ENCODE results near the gene RBMS1. TPM values are rescaled to one million over a fixed set of nuclear protein-coding genes. Genes with fewer than 3 reads are reported as not detected.

Gene RBMS1
- total RNA-seq, 6 experiments from 2014 or later = 8.5 to 21.4 (median 14.3) TPM

GRCh38 chr2:160507046-160507407 is 13.4 kb upstream of the RBMS1 start:
- WGBS (ENCODE audit: insufficient coverage, low coverage, low lambda C conversion rate, missing lambda C conversion rate) = 60% methylated on average over 3 of the region's 3 CpGs
- no peak for DNase-seq
- no peak for ATAC-seq
- Histone ChIP-seq H3K27ac (no peak overlapping the region), H3K4me3 (no peak overlapping the region), H3K27me3 (no peaks in the 10 kb centered on the region), H3K36me3 (no peaks in the 10 kb centered on the region), H3K4me1 (no peaks in the 10 kb centered on the region), H3K9me3 (no peaks in the 10 kb centered on the region)
- intact Hi-C loops (cut with DNase I) = no loop called here
- TF ChIP-seq CTCF (IDR thresholded peaks at IDR 0.05) = no peak

- H3K36me3 ChIP-seq = no peaks in the 10 kb centered on the region
- no peak overlapping the region for H3K4me3 ChIP-seq
- DNase-seq (no peak), ATAC-seq (no peak)
- H3K27me3 ChIP-seq = no peaks in the 10 kb centered on the region
- intact Hi-C loops (cut with DNase I) = no loop called here
- TF ChIP-seq CTCF (IDR thresholded peaks at IDR 0.05) = no peak
- no peak for TF ChIP-seq POLR2A (IDR thresholded peaks at IDR 0.05)
- 85% methylated on average over 9 of the region's 9 CpGs for WGBS (ENCODE audit: insufficient coverage, low coverage, low lambda C conversion rate, missing lambda C conversion rate)
- no peaks in the 10 kb centered on the region for H3K9me3 ChIP-seq
- H3K4me1 ChIP-seq = no peaks in the 10 kb centered on the region
- no peak overlapping the region for H3K27ac ChIP-seq
Observed at GRCh38 chr2:160506371-160507045, 12.9 kb upstream of the RBMS1 start.

GRCh38 chr2:160505256-160505655 is 11.6 kb upstream of the RBMS1 start:
- no peaks in the 10 kb centered on the region for H3K4me1 ChIP-seq
- no peak for DNase-seq
- whole genome bisulfite sequencing (ENCODE audit: insufficient coverage, low coverage, low lambda C conversion rate, missing lambda C conversion rate) = 45% methylated on average over 5 of the region's 5 CpGs

GRCh38 chr2:160502478-160502877 is 8.9 kb upstream of the RBMS1 start:
- Histone ChIP-seq H3K36me3 (no peaks in the 10 kb centered on the region), H3K27ac (no peak overlapping the region), H3K27me3 (no peaks in the 10 kb centered on the region), H3K9me3 (no peaks in the 10 kb centered on the region), H3K4me1 (no peaks in the 10 kb centered on the region), H3K4me3 (no peak overlapping the region)
- no peak for DNase-seq
- WGBS (ENCODE audit: insufficient coverage, low coverage, low lambda C conversion rate, missing lambda C conversion rate) = 84% methylated on average over 5 of the region's 5 CpGs
- ATAC-seq = no peak
- TF ChIP-seq POLR2A (IDR thresholded peaks at IDR 0.05) (no peak), CTCF (IDR thresholded peaks at IDR 0.05) (no peak)
- intact Hi-C loops (cut with DNase I) = no loop called here

More at GRCh38 chr2:160505256-160505655, 11.6 kb upstream of the RBMS1 start:
- TF ChIP-seq CTCF (IDR thresholded peaks at IDR 0.05) (no peak), POLR2A (IDR thresholded peaks at IDR 0.05) (no peak)
- Histone ChIP-seq H3K27me3 (no peaks in the 10 kb centered on the region), H3K36me3 (no peaks in the 10 kb centered on the region), H3K4me3 (no peak overlapping the region), H3K9me3 (no peaks in the 10 kb centered on the region), H3K27ac (no peak overlapping the region)
- intact Hi-C loops (cut with DNase I) = no loop called here
- no peak for ATAC-seq

GRCh38 chr2:160501370-160501769 is 7.8 kb upstream of the RBMS1 start:
- WGBS (ENCODE audit: insufficient coverage, low coverage, low lambda C conversion rate, missing lambda C conversion rate) = 80% methylated on average over 1 of the region's 1 CpG
- intact Hi-C loops (cut with DNase I) = no loop called here

More at GRCh38 chr2:160501370-160501769, 7.8 kb upstream of the RBMS1 start:
- no peaks in the 10 kb centered on the region for H3K36me3 ChIP-seq
- ATAC-seq (no peak), DNase-seq (no peak)
- no peaks in the 10 kb centered on the region for H3K9me3 ChIP-seq
- no peaks in the 10 kb centered on the region for H3K4me1 ChIP-seq
- TF ChIP-seq POLR2A (IDR thresholded peaks at IDR 0.05) (no peak), CTCF (IDR thresholded peaks at IDR 0.05) (no peak)
- H3K27ac ChIP-seq = no peak overlapping the region
- H3K4me3 ChIP-seq = no peak overlapping the region
- no peaks in the 10 kb centered on the region for H3K27me3 ChIP-seq

All from right lobe of liver (tissue), 6 donors.